K562 (cell line): ENCODE data around the gene SUMF1. TPM values are rescaled to one million over a fixed set of nuclear protein-coding genes. Genes with fewer than 3 reads are reported as not detected.

Experiments used
- ADNP ChIP-seq: fragments of 200-800 bp; sonication (Bioruptor generic); IDR thresholded peaks from 2 replicates; pipeline ENCODE4 v1.6.1; 2016; ENCODE audit warnings: missing genetic modification characterization, missing compliant biosample characterization
- BDP1 ChIP-seq: IDR thresholded peaks from 3 replicates; pipeline ENCODE4 v1.6.1; 2011; ENCODE audit not compliant: insufficient read length, insufficient read depth
- ELF1 ChIP-seq: fragments of 200-800 bp; sonication (Bioruptor generic); IDR thresholded peaks from 2 replicates; pipeline ENCODE4 v1.6.1; 2016; ENCODE audit warnings: missing genetic modification characterization, missing compliant biosample characterization
- FOSL1 ChIP-seq: fragments of 200-800 bp; sonication (Bioruptor generic); conservative IDR thresholded peaks from 2 replicates; pipeline ENCODE4 v1.6.1; 2016; ENCODE audit warnings: missing genetic modification characterization, missing compliant biosample characterization
- FOXA1 ChIP-seq: fragments of 450-650 bp; IDR thresholded peaks from 2 replicates; pipeline ENCODE4 v1.6.1; 2016; ENCODE audit warnings: mild to moderate bottlenecking, borderline replicate concordance
- GABPB1 ChIP-seq: sonication (generic); formaldehyde crosslinking; IDR thresholded peaks from 2 replicates; pipeline ENCODE4 v1.8.0; 2022; ENCODE audit warnings: mild to moderate bottlenecking, missing genetic modification reagents
- ILK ChIP-seq: fragments of 450-650 bp; IDR thresholded peaks from 2 replicates; pipeline ENCODE4 v1.6.1; 2016; ENCODE audit warnings: missing genetic modification characterization, low read depth, mild to moderate bottlenecking, missing compliant biosample characterization, moderate library complexity, borderline replicate concordance
- JUN ChIP-seq, 2 experiments: sonication (generic) in 1 of 2; formaldehyde crosslinking in 1 of 2; IDR thresholded peaks; 2 replicates each; pipeline versions ENCODE4 v1.6.1 to v1.8.0; 2012 to 2022; ENCODE audit warnings: borderline replicate concordance in 2 of 2, mild to moderate bottlenecking in 2 of 2, improper control_type of control experiment in 1 of 2, low read depth in 1 of 2, low read length in 1 of 2, missing genetic modification reagents in 1 of 2
- MAFF ChIP-seq: IDR thresholded peaks from 2 replicates; pipeline ENCODE4 v1.6.1; 2012; ENCODE audit warnings: low read length, improper control_type of control experiment
- MYC ChIP-seq, 2 experiments: fragments of 250-450 bp in 1 of 2; sonication (Bioruptor Pico) in 1 of 2; IDR thresholded peaks; 2 replicates each; pipeline versions ENCODE4 v1.5.1 to v1.6.1; 2012 to 2021; ENCODE audit warnings: low read depth in 2 of 2, borderline replicate concordance in 1 of 2, improper control_type of control experiment in 1 of 2, low read length in 1 of 2, mild to moderate bottlenecking in 1 of 2, moderate library complexity in 1 of 2
- NCOA6 ChIP-seq: fragments of 450-650 bp; IDR thresholded peaks from 2 replicates; pipeline ENCODE4 v1.6.1; 2017; ENCODE audit warnings: mild to moderate bottlenecking
- SMARCC2 ChIP-seq: fragments of 450-650 bp; IDR thresholded peaks from 2 replicates; pipeline ENCODE4 v1.6.1; 2017; ENCODE audit warnings: antibody characterized with exemption, moderate library complexity, mild to moderate bottlenecking, low read depth
- XRCC5 ChIP-seq: fragments of 200-400 bp; formaldehyde crosslinking; IDR thresholded peaks from 2 replicates; pipeline ENCODE4 v1.6.1; 2017; ENCODE audit warnings: low read depth, mild to moderate bottlenecking, low read length
- ZBTB43 ChIP-seq: sonication (generic); formaldehyde crosslinking; IDR thresholded peaks from 2 replicates; pipeline ENCODE4 v1.8.0; 2023; ENCODE audit warnings: mild to moderate bottlenecking, missing genetic modification reagents
- ZNF174 ChIP-seq: fragments of 250-450 bp; sonication (Bioruptor Pico); IDR thresholded peaks from 2 replicates; pipeline ENCODE4 v1.4.0; 2020; ENCODE audit warnings: mild to moderate bottlenecking
- polyA plus RNA-seq, 8 experiments: library from polyadenylated mRNA; depleted of rRNA in 4 of 8; stranded (reverse) in 5 of 8; unstranded in 3 of 8; fragments of >200 nt; fragmentation: Nextera tagmentation in 2 of 8; fragmentation: Illumina TruSeq in 1 of 8; extraction: Ambion mirVana in 2 of 8; extraction: Trizol in 1 of 8; gene quantifications; 2 replicates each; pipeline versions ENCODE4 v1.2.1 to v1.2.3, GENCODE V29; 2011 to 2014; ENCODE audit warnings: inconsistent platforms in 1 of 8, missing spikeins in 1 of 8
- total RNA-seq, 7 experiments: library from RNA; depleted of rRNA in 6 of 7; stranded (reverse); fragments of >200 nt in 6 of 7; fragmentation: Illumina TruSeq in 2 of 7; extraction: Trizol in 2 of 7; gene quantifications; 2 replicates each; pipeline versions ENCODE4 v1.2.1 to v1.2.3, GENCODE V29; 2011 to 2021; ENCODE audit warnings: low replicate concordance in 1 of 7
- TF ChIP-seq, protein P1 (sequence below), 2 experiments: fragments of 450-650 bp; IDR thresholded peaks; 2 replicates each; pipeline ENCODE4 v1.6.1; 2016; ENCODE audit warnings: mild to moderate bottlenecking in 2 of 2, borderline replicate concordance in 1 of 2, low read depth in 1 of 2, moderate library complexity in 1 of 2

The SUMF1 gene
- total and polyA plus RNA-seq, 9 of the 15 experiments (the other 6 are each of a cell fraction or from before 2014, with no cell fraction given): 1.3 to 7.4 (median 4.2) TPM

GRCh38 chr3:4351164-4351855 lies 115.8 kb downstream of the SUMF1 start (continued):
- TF ChIP-seq ZBTB43 (no peak), ADNP (tag) (peak; percentile 76), BDP1 (no peak), GABPB1 (CRISPR knock-in tag) (peak; percentile 53; the same call in 1 of the 2 replicates), ELF1 (tag) (0 out of 2 replicates have a peak, but pooled peaks have one; percentile 56), MYC (IDR thresholded peaks at IDR 0.05; ENCODE audit: low read depth, low read length) (peak; percentile 15; the same call in 1 of the 2 replicates), MYC (CRISPR knock-in tag; IDR thresholded peaks at IDR 0.05; ENCODE audit: borderline replicate concordance, low read depth) (no peak), MAFF (peak; percentile 86), ILK (tag) (no peak), SMARCC2 (peak; percentile 81; the same call in 1 of the 2 replicates), ZNF174 (CRISPR knock-in tag) (0 out of 2 replicates have a peak, but pooled peaks have one; percentile 27), XRCC5 (no peak), NCOA6 (no peak), FOSL1 (tag) (peak; percentile 48), FOXA1 (no peak), JUN (IDR thresholded peaks at IDR 0.05; ENCODE audit: borderline replicate concordance, low read depth, low read length) (no peak), JUN (CRISPR knock-in tag; IDR thresholded peaks at IDR 0.05; ENCODE audit: borderline replicate concordance) (peak; percentile 84; the same call in 1 of the 2 replicates)
- TF ChIP-seq, protein P1, sequence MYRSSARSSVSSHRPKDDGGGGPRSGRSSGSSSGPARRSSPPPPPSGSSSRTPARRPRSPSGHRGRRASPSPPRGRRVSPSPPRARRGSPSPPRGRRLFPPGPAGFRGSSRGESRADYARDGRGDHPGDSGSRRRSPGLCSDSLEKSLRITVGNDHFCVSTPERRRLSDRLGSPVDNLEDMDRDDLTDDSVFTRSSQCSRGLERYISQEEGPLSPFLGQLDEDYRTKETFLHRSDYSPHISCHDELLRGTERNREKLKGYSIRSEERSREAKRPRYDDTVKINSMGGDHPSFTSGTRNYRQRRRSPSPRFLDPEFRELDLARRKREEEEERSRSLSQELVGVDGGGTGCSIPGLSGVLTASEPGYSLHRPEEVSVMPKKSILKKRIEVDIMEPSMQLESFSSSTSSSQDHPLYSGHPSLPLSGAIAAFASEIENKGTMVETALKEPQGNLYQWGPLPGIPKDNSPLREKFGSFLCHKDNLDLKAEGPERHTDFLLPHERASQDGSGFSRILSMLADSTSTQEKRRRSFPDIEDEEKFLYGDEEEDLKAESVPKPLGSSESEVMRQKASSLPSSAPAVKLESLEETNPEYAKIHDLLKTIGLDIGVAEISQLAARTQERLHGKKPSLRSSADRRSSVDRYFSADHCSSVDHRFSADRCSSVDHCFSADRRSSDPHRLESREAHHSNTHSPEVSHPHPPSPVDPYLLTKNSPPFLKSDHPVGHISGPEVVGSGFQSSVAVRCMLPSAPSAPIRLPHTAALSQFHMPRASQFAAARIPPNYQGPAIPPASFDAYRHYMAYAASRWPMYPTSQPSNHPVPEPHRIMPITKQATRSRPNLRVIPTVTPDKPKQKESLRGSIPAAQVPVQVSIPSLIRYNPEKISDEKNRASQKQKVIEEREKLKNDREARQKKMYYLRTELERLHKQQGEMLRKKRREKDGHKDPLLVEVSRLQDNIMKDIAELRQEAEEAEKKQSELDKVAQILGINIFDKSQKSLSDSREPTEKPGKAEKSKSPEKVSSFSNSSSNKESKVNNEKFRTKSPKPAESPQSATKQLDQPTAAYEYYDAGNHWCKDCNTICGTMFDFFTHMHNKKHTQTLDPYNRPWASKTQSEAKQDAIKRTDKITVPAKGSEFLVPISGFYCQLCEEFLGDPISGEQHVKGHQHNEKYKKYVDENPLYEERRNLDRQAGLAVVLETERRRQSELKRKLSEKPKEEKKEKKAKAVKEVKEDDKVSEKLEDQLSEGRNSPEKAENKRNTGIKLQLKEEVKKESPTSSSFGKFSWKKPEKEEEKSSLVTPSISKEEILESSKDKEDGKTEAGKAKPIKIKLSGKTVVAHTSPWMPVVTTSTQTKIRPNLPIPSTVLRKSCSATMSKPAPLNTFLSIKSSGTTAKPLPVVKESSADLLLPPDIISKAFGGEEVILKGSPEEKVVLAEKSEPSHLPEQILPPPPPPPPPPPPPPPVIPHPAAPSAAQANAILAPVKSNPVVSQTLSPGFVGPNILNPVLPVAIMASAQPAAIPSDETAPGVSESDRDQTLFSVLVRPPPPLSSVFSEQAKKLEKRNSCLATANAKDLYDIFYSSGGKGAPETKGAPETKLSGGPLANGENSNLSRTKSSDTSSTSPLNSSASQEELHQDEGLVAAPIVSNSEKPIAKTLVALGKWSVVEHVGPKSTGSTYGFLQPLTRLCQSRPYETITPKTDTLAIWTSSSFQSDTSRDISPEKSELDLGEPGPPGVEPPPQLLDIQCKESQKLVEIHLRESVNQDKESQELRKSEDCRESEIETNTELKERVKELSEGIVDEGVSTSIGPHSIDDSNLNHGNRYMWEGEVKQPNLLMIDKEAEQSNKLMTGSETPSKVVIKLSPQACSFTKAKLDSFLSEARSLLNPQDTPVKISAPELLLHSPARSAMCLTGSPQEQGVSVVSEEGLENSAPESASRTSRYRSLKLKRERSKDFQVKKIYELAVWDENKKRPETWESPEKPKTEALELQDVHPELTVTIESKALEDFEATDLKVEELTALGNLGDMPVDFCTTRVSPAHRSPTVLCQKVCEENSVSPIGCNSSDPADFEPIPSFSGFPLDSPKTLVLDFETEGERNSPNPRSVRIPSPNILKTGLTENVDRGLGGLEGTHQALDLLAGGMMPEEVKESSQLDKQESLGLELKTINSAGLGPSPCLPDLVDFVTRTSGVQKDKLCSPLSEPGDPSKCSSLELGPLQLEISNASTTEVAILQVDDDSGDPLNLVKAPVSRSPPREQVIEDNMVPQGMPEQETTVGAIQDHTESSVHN (IDR thresholded peaks at IDR 0.05; ENCODE audit: borderline replicate concordance in 1 of 2, low read depth in 1 of 2): peak in 1 of 2 experiments; percentile 45; a peak in 1 of 4 replicates
